Measurements from ENCODE around the gene ZFHX3. TPM values are rescaled to one million over a fixed set of nuclear protein-coding genes. Genes with fewer than 3 reads are reported as not detected.
"Not testable (repeated sequence)": the region's sequence is repeated elsewhere in the genome, so short reads cannot be mapped to it uniquely, and the experiment has no call there.

Gene ZFHX3
- total and polyA plus RNA-seq, 2 donors (not counting 1 experiment from before 2014, with no cell fraction given), result 4.7 to 7.3 TPM

- Histone ChIP-seq H2AFZ (ENCODE audit: low read length) (no peak overlapping the region), H3K27me3 (ENCODE audit: control insufficient read depth, insufficient read depth, low read length) (no peaks in the 10 kb centered on the region), H3K9ac (ENCODE audit: insufficient read depth, low read length) (no peak overlapping the region), H3K4me1 (ENCODE audit: control insufficient read depth, extremely low read depth, insufficient read depth, low read length) (peaks cover 8% of the 10 kb centered on the region), H3K79me2 (ENCODE audit: control insufficient read depth, insufficient read depth, low read length) (no peaks in the 10 kb centered on the region), H3K36me3 (ENCODE audit: control insufficient read depth, insufficient read depth, low read length) (no peaks in the 10 kb centered on the region), H3K27ac (ENCODE audit: insufficient read depth, low read length) (no peak overlapping the region), H3K4me3 (replicated peaks in 1 of 4; ENCODE audit: control extremely low read depth in 1 of 4, insufficient read depth in 1 of 4, low read depth in 3 of 4, low read length in 4 of 4) (no peak overlapping the region), H4K20me1 (ENCODE audit: control insufficient read depth, extremely low read depth, insufficient read depth, low read length) (no peaks in the 10 kb centered on the region), H3K4me2 (ENCODE audit: extremely low read depth, insufficient read depth, low read length) (no peak overlapping the region), H3K9me3 (ENCODE audit: control insufficient read depth, insufficient read depth, low read depth, low read length) (no peaks in the 10 kb centered on the region)
- no peak for DNase-seq (ENCODE audit: low read depth in 2 of 2)
- TF ChIP-seq EZH2 (IDR thresholded peaks at IDR 0.05; ENCODE audit: low read length, missing control alignments), result no peak
- TF ChIP-seq CTCF (conservative IDR thresholded peaks at IDR 0.05 in 1 of 2, IDR thresholded peaks at IDR 0.05 in 1 of 2; ENCODE audit: low read depth in 1 of 2, low read length in 2 of 2), result no peak
Observed at GRCh38 chr16:73089420-73089819, 41.5 kb upstream of the ZFHX3 start.

GRCh38 chr16:73086108-73086507 lies 38.2 kb upstream of the ZFHX3 start:
- no peak overlapping the region for H3K9ac ChIP-seq (ENCODE audit: insufficient read depth, low read length)
- no peak overlapping the region for H2AFZ ChIP-seq (ENCODE audit: low read length)
- TF ChIP-seq CTCF (conservative IDR thresholded peaks at IDR 0.05 in 1 of 2, IDR thresholded peaks at IDR 0.05 in 1 of 2; ENCODE audit: low read depth in 1 of 2, low read length in 2 of 2) (no peak), EZH2 (IDR thresholded peaks at IDR 0.05; ENCODE audit: low read length, missing control alignments) (no peak)
- H3K4me2 ChIP-seq (ENCODE audit: extremely low read depth, insufficient read depth, low read length), result no peak overlapping the region
- no peaks in the 10 kb centered on the region for H3K27me3 ChIP-seq (ENCODE audit: control insufficient read depth, insufficient read depth, low read length)
- H3K4me3 ChIP-seq (replicated peaks in 1 of 4; ENCODE audit: control extremely low read depth in 1 of 4, insufficient read depth in 1 of 4, low read depth in 3 of 4, low read length in 4 of 4), result no peak overlapping the region
- H3K79me2 ChIP-seq (ENCODE audit: control insufficient read depth, insufficient read depth, low read length), result no peaks in the 10 kb centered on the region
- no peaks in the 10 kb centered on the region for H4K20me1 ChIP-seq (ENCODE audit: control insufficient read depth, extremely low read depth, insufficient read depth, low read length)
- H3K27ac ChIP-seq (ENCODE audit: insufficient read depth, low read length), result no peak overlapping the region
- no peaks in the 10 kb centered on the region for H3K4me1 ChIP-seq (ENCODE audit: control insufficient read depth, extremely low read depth, insufficient read depth, low read length)
- no peak for DNase-seq (ENCODE audit: low read depth in 2 of 2)
- H3K36me3 ChIP-seq (ENCODE audit: control insufficient read depth, insufficient read depth, low read length), result no peaks in the 10 kb centered on the region
- no peaks in the 10 kb centered on the region for H3K9me3 ChIP-seq (ENCODE audit: control insufficient read depth, insufficient read depth, low read depth, low read length)

- peak in 1 of 2 donors; percentile 33 for DNase-seq (ENCODE audit: low read depth in 2 of 2)
- no peak overlapping the region for H3K4me2 ChIP-seq (ENCODE audit: extremely low read depth, insufficient read depth, low read length)
- H3K9ac ChIP-seq (ENCODE audit: insufficient read depth, low read length), result no peak overlapping the region
- no peaks in the 10 kb centered on the region for H3K9me3 ChIP-seq (ENCODE audit: control insufficient read depth, insufficient read depth, low read depth, low read length)
- H2AFZ ChIP-seq (ENCODE audit: low read length), result no peak overlapping the region
- H4K20me1 ChIP-seq (ENCODE audit: control insufficient read depth, extremely low read depth, insufficient read depth, low read length), result no peaks in the 10 kb centered on the region
- H3K4me1 ChIP-seq (ENCODE audit: control insufficient read depth, extremely low read depth, insufficient read depth, low read length), result no peaks in the 10 kb centered on the region
- no peaks in the 10 kb centered on the region for H3K27me3 ChIP-seq (ENCODE audit: control insufficient read depth, insufficient read depth, low read length)
- no peak for TF ChIP-seq EZH2 (IDR thresholded peaks at IDR 0.05; ENCODE audit: low read length, missing control alignments)
- TF ChIP-seq CTCF (conservative IDR thresholded peaks at IDR 0.05 in 1 of 2, IDR thresholded peaks at IDR 0.05 in 1 of 2; ENCODE audit: low read depth in 1 of 2, low read length in 2 of 2), result no peak
- H3K79me2 ChIP-seq (ENCODE audit: control insufficient read depth, insufficient read depth, low read length), result no peaks in the 10 kb centered on the region
- peak overlapping the region; percentile 1 for H3K27ac ChIP-seq (ENCODE audit: insufficient read depth, low read length)
- no peaks in the 10 kb centered on the region for H3K36me3 ChIP-seq (ENCODE audit: control insufficient read depth, insufficient read depth, low read length)
- H3K4me3 ChIP-seq (replicated peaks in 1 of 4; ENCODE audit: control extremely low read depth in 1 of 4, insufficient read depth in 1 of 4, low read depth in 3 of 4, low read length in 4 of 4), result no peak overlapping the region
Observed at GRCh38 chr16:73083271-73083670, 35.3 kb upstream of the ZFHX3 start.

GRCh38 chr16:73082634-73083051 lies 34.7 kb upstream of the ZFHX3 start:
- DNase-seq (ENCODE audit: low read depth in 2 of 2), result peak; percentile 91 to 94
- H3K4me1 ChIP-seq (ENCODE audit: control insufficient read depth, extremely low read depth, insufficient read depth, low read length); H3K4me2 ChIP-seq (ENCODE audit: extremely low read depth, insufficient read depth, low read length); H3K36me3 ChIP-seq (ENCODE audit: control insufficient read depth, insufficient read depth, low read length); H3K79me2 ChIP-seq (ENCODE audit: control insufficient read depth, insufficient read depth, low read length); H3K27me3 ChIP-seq (ENCODE audit: control insufficient read depth, insufficient read depth, low read length); H3K9me3 ChIP-seq (ENCODE audit: control insufficient read depth, insufficient read depth, low read depth, low read length); H3K4me3 ChIP-seq (replicated peaks in 1 of 4; ENCODE audit: control extremely low read depth in 1 of 4, insufficient read depth in 1 of 4, low read depth in 3 of 4, low read length in 4 of 4); H2AFZ ChIP-seq (ENCODE audit: low read length); H4K20me1 ChIP-seq (ENCODE audit: control insufficient read depth, extremely low read depth, insufficient read depth, low read length); H3K9ac ChIP-seq (ENCODE audit: insufficient read depth, low read length): not testable (repeated sequence)
- peak overlapping the region; percentile 1 for H3K27ac ChIP-seq (ENCODE audit: insufficient read depth, low read length)

Data from fibroblast of lung (primary cell).